Muscle of leg (tissue), 11 donors: ENCODE data around the gene ZNF319. TPM values are rescaled to one million over a fixed set of nuclear protein-coding genes. Genes with fewer than 3 reads are reported as not detected.

Source experiments
- DNase-seq: peaks from one replicate; pipeline ENCODE4 v3.0.0; 2013
- H3K27ac ChIP-seq: one replicate; pipeline ENCODE4 v1.5.1; 2013; ENCODE audit warnings: mild to moderate bottlenecking, low read length, control low read depth
- H3K27me3 ChIP-seq: one replicate; pipeline ENCODE4 v1.6.1; 2013; ENCODE audit warnings: low read length; ENCODE audit not compliant: control insufficient read depth, insufficient read depth
- H3K36me3 ChIP-seq: one replicate; pipeline ENCODE4 v1.6.1; 2013; ENCODE audit warnings: low read length; ENCODE audit not compliant: control insufficient read depth, insufficient read depth
- H3K4me1 ChIP-seq: one replicate; pipeline ENCODE4 v1.6.1; 2013; ENCODE audit warnings: low read length; ENCODE audit not compliant: control insufficient read depth, insufficient read depth
- H3K4me3 ChIP-seq: one replicate; pipeline ENCODE4 v1.5.1; 2013; ENCODE audit warnings: low read length, control low read depth
- H3K9me3 ChIP-seq: replicated peaks from 2 replicates; pipeline ENCODE4 v1.6.1; 2013; ENCODE audit warnings: low read depth, low read length; ENCODE audit not compliant: control insufficient read depth
- WGBS: methylation state at CpG from one replicate; pipeline ENCODE4 v1.1.5; 2013; ENCODE audit warnings: missing lambda C conversion rate; ENCODE audit not compliant: insufficient coverage; 5-methylcytosine and 5-hydroxymethylcytosine counted together
- polyA plus RNA-seq, 8 donors: library from polyadenylated mRNA; unstranded; fragments of 120-200 nt; gene quantifications; one replicate each; pipeline versions ENCODE4 v1.2.1 to v1.2.3, GENCODE V29; 2013; ENCODE audit warnings: inconsistent platforms in 1 of 8, low replicate concordance in 1 of 8; ENCODE audit not compliant: insufficient read length in 8 of 8, insufficient read depth in 1 of 8
- total RNA-seq: library from RNA; stranded (reverse); fragments of 120-200 nt; gene quantifications from one replicate; pipeline ENCODE4 v1.2.4, GENCODE V29; 2013

The ZNF319 gene
- total and polyA plus RNA-seq, 9 donors: 2.2 to 8.9 (median 7.6) TPM

DNA sequence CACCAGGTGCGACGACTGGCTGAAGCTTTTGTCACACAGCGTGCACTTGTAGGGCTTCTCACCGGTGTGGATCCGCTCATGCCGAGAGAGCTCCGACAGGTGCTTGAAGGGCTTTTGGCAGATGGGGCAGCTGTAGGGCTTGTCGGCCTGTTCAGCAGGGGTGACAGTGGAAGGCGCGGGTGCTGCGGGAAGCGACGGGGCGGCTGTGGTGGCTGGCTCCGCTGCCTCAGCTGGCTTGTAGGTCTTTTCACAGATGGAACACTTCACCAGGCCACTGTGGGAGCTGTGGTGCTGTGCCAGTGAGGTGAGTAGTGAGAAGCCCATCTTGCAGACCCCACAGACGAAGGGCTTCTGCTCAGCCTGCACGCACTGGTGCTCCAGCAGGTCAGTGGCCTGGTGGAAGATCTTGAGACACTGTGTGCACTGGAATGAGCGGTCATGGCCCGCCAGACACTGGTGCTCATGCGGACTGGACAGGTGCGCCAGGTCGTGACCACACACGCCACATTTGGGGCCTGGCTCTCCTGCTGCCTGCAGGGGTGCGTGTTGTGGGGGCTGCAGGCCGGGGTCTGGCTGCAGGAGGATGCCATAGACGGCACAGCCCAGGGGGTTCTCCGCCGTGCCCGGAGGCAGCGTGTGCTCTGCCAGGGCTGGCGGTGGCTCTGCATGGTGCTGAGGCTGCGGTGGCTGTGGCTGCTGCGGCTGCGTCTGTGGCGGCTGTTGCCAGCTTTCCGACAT is 2.8 kb downstream of the ZNF319 start:
- peaks cover 49% of the 10 kb centered on the region for H3K36me3 ChIP-seq
- H3K9me3 ChIP-seq: no peaks in the 10 kb centered on the region
- H3K4me1 ChIP-seq: peaks cover 27% of the 10 kb centered on the region
- no peak overlapping the region for H3K4me3 ChIP-seq
- no peaks in the 10 kb centered on the region for H3K27me3 ChIP-seq
- DNase-seq: no peak
- 90% methylated on average over 34 of the region's 36 CpGs for WGBS
- no peak overlapping the region for H3K27ac ChIP-seq

DNA sequence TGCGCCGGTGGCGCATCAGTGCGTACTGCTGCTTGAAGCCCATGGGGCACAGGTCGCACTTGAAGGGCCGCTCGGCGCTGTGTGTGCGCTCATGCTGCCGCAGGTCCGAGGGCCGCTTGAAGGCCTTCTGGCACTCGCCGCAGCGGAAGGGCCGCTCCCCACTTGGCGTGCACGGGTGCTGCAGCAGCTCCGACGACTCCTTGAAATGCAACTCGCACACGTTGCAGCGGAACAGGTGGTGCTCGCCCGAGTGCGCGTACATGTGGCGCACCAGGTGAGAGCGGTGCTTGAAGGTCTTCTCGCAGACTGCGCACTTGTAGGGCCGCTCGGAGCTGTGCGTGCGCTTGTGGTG is 3.3 kb downstream of the ZNF319 start:
- 96% methylated on average over 35 of the region's 35 CpGs for WGBS
- H3K36me3 ChIP-seq: peaks cover 49% of the 10 kb centered on the region

DNA sequence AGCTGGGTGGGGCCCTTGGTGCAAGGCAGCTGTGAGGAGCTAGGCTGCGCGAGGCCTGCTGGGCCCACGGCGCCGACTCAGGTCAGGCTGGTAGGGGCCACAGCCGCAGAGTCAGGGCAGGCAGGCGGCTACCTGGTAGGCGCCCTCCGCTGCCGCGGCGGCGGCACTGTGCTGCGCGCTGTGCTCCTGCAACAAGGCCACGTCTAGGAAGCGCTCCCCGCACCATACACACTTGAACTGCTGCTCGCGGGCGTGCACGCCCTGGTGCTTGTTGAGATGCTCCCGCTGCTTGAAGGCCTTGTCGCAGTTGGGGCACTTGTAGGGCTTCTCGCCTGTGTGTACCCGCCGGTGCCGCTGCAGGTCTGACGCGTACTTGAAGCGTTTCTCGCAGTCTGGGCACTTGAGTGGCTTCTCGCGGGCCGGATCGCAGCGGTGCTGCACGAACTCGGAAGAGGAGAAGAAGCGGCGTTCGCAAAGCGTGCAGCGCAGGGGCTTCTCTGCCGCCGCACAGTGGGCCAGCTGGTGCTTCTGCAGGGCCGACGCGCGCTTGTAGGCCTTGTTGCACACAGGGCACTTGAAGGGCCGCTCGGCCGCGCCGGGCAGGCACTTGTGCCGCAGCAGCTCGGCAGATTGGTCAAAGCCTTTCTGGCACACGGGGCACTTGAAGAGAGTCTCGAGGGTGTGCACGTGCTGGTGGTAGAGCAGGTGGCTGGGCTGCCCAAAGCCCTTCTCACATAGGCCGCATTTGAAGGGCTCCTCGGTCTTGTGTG is 3.9 kb downstream of the ZNF319 start:
- Histone ChIP-seq H3K4me3 (no peak overlapping the region), H3K27ac (no peak overlapping the region), H3K27me3 (no peaks in the 10 kb centered on the region), H3K4me1 (peaks cover 24% of the 10 kb centered on the region), H3K36me3 (peaks cover 49% of the 10 kb centered on the region), H3K9me3 (no peaks in the 10 kb centered on the region)
- DNase-seq: no peak
- WGBS: 93% methylated on average over 60 of the region's 62 CpGs

More for the DNA sequence above, 3.3 kb downstream of the ZNF319 start:
- peaks cover 27% of the 10 kb centered on the region for H3K4me1 ChIP-seq
- no peak for DNase-seq
- no peaks in the 10 kb centered on the region for H3K9me3 ChIP-seq
- no peak overlapping the region for H3K4me3 ChIP-seq
- no peak overlapping the region for H3K27ac ChIP-seq
- H3K27me3 ChIP-seq: no peaks in the 10 kb centered on the region

DNA sequence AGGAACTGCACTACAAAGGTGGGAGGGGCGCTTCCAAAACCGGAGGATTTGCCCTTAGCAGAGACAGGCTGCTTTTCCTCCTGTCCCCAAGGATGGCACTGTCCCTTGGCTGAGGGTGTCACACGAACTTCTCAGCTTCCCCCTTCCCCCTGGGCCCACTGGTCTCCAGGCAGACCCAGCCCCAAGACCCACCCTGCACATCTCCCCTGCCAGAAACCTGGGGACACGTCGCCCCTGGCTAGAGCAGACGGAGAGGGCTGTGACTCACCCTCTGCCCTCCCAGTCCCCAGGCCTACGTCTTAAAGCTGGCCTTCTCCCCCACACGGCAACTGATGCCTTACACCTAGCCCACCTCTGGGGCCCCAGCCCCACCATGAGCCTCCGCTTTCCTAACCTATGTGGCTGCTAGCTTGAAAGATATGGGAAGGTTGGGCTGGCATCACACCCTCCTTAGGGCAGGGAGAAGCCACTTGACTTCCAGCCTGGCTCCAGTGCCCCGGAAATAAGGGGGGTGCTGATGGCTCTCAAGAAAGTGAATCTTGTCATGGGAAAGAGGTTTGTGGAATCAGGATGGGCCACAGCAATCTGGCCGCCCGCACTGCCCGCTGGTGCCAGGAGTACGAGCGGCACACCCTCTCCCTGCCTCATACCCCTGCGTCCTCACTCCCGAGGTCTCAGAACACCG is 4.6 kb downstream of the ZNF319 start:
- DNase-seq: no peak
- no peaks in the 10 kb centered on the region for H3K9me3 ChIP-seq
- H3K27me3 ChIP-seq: no peaks in the 10 kb centered on the region
- 87% methylated on average over 17 of the region's 18 CpGs for WGBS
- peaks cover 49% of the 10 kb centered on the region for H3K36me3 ChIP-seq
- no peak overlapping the region for H3K27ac ChIP-seq
- H3K4me3 ChIP-seq: no peak overlapping the region
- peaks cover 22% of the 10 kb centered on the region for H3K4me1 ChIP-seq

DNA sequence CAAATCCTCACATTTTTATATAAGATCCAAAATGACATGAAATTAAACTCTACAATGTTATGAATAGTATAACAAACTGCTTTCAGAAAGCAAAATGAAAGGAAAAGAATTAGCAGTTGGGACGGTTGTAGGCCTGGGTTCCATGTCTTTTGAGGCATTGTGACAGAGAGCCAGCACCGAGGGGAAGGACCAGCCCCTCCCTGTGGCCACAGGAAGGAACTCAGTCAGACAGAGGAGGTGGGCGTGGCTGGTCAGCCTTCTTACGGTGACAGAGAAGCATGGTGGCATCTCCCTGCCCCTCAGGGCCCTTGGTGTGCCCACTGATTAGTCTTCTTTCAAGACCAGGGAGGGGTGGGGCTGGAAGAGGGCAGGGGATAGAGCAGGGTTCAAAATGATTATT is 5.7 kb downstream of the ZNF319 start:
- Histone ChIP-seq H3K27ac (no peak overlapping the region), H3K4me3 (no peak overlapping the region), H3K36me3 (peaks cover 49% of the 10 kb centered on the region), H3K27me3 (no peaks in the 10 kb centered on the region), H3K4me1 (peaks cover 19% of the 10 kb centered on the region), H3K9me3 (no peaks in the 10 kb centered on the region)
- WGBS: 32% methylated on average over 3 of the region's 4 CpGs
- no peak for DNase-seq

DNA sequence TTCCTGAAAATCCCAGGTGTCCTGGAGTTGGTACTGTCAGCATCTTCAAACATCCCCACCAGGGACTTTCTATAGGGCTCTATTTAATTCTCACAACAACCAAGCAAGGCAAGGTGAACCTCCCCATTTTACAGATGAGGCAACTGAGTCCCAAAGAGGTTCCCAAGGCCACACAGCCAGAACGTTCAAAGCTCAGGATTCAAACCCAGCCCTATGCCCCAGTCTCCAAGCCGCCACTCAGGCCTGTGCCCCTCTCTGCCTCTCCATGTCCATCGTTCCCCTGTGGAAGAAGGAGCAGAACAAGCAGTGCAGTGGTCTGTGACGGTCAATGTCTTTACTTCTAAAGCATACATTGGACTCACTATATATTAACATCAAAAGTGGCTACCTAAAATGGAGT is 6.1 kb downstream of the ZNF319 start:
- Histone ChIP-seq H3K27ac (no peak overlapping the region), H3K36me3 (peaks cover 49% of the 10 kb centered on the region), H3K4me3 (no peak overlapping the region), H3K9me3 (no peaks in the 10 kb centered on the region), H3K27me3 (no peaks in the 10 kb centered on the region), H3K4me1 (peaks cover 15% of the 10 kb centered on the region)
- DNase-seq: no peak
- 100% methylated on average over 1 of the region's 4 CpGs for WGBS

DNA sequence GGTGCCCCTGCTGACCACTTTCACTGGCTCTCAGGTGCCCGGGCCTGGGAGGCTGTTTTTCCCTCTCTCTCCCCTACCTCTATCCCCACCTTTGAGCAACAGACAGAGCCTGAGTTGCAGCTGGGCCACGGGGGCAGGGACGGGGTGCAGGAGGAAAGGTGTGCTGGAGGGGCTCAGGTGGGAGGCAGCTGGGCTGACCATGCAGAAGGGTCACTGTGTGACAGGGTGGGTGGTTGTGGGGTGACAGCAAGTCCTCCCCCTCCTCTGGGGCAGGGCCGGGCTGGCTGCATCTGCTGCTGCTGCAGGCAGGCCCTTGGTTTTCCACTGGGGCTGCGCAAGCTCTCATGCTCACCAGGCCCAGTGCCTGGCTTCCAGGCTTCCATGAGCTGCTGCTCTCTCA is 6.6 kb downstream of the ZNF319 start:
- Histone ChIP-seq H3K27ac (no peak overlapping the region), H3K9me3 (no peaks in the 10 kb centered on the region), H3K27me3 (no peaks in the 10 kb centered on the region), H3K4me1 (peaks cover 11% of the 10 kb centered on the region), H3K36me3 (peaks cover 49% of the 10 kb centered on the region), H3K4me3 (no peak overlapping the region)
- no peak for DNase-seq
- no CpG with 5 or more reads among the region's 5 CpGs for WGBS

DNA sequence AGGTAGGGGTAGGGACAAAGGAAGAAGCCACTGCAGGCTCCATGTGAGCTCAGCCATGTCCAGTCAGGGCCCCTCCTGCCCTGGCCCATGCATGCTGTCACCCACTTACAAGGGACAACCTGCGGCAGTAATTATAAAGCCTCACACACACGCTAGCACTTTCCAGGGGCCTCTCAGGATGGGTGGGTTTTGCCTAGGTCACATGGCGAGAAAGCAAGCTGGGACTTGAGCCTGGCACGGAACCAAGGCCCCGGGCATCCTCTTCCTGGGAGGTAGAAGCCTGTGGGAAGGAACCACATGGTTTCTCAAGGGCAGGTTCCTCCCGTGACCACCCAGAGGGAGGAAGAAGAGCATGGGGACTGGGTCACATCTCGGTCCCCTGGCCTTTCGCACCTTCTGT is 7.0 kb downstream of the ZNF319 start:
- DNase-seq: no peak
- peaks cover 6% of the 10 kb centered on the region for H3K4me1 ChIP-seq
- H3K36me3 ChIP-seq: peaks cover 49% of the 10 kb centered on the region
- WGBS: 77% methylated on average over 5 of the region's 8 CpGs
- no peak overlapping the region for H3K4me3 ChIP-seq
- H3K27me3 ChIP-seq: no peaks in the 10 kb centered on the region
- no peaks in the 10 kb centered on the region for H3K9me3 ChIP-seq
- no peak overlapping the region for H3K27ac ChIP-seq

DNA sequence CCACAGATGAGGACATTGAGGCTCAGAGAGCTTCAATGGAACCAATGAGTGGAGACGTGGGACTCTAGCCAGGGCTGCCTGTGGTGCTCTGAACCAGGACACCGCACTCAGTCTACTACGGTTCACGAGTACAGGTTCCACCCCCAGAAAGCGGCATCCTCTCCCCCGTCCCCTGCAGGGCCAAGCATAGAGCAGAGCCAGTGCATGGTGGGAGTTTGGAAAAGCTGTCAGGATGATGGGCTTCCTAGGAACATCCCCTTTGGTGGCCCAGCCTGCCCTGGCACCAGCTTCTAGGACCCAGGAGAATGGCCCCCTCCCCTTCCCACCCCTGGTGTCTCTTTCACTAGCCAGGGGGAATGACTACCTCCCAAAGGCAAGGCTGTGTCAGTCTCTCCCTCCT is 8.4 kb downstream of the ZNF319 start:
- 78% methylated on average over 3 of the region's 6 CpGs for WGBS
- no peak for DNase-seq
- Histone ChIP-seq H3K9me3 (no peaks in the 10 kb centered on the region), H3K4me1 (peaks cover 3% of the 10 kb centered on the region), H3K36me3 (peaks cover 37% of the 10 kb centered on the region), H3K4me3 (no peak overlapping the region), H3K27me3 (peaks cover 8% of the 10 kb centered on the region), H3K27ac (no peak overlapping the region)

DNA sequence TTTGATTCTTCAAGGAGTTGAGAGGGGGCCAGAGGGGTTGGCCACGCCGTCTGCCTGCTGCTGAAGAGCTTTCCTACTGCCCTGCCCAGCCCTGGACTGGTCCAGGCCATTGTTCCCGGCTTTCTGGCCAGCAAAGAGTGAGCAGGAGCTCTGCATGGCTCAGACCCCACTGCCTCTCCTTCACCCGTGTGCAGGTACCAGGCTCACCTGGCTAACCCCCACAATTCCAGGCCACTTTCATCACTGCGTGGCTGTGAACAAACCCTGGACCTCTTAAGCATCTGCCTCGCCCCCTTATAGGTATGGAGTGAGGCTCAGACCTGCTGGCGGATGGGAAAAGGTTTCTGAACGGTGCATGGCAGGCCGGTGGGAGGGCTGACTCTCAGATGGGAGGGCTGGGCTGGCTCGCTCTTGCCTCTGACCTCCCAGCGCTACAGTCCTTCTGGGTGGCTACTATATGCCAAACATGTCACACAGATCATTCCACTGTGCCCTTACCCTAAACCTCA is 8.9 kb downstream of the ZNF319 start:
- peaks cover 13% of the 10 kb centered on the region for H3K27me3 ChIP-seq
- peaks cover 3% of the 10 kb centered on the region for H3K4me1 ChIP-seq
- no peak for DNase-seq
- no peak overlapping the region for H3K27ac ChIP-seq
- H3K4me3 ChIP-seq: no peak overlapping the region
- no peaks in the 10 kb centered on the region for H3K9me3 ChIP-seq
- whole genome bisulfite sequencing: 78% methylated on average over 9 of the region's 11 CpGs
- peaks cover 32% of the 10 kb centered on the region for H3K36me3 ChIP-seq
